Peyer's patch (tissue), 4 donors: ENCODE measurements around the gene NKAPD1. TPM values are rescaled to one million over a fixed set of nuclear protein-coding genes. Genes with fewer than 3 reads are reported as not detected.
A peak's percentile ranks its signal among the peaks of the same experiment; 100 is the strongest.

Experiments
- DNase-seq, 3 donors: peaks; one replicate each; pipeline ENCODE4 v3.0.0-alpha.2; 2017 to 2019
- H3K27ac ChIP-seq, 4 donors: fragments of 200-600 bp; sonication (generic); one replicate each; pipeline ENCODE4 v1.5.1; 2016 to 2019
- H3K27me3 ChIP-seq, 2 donors: fragments of 200-600 bp; sonication (generic); one replicate each; pipeline ENCODE4 v1.5.1; 2019
- H3K36me3 ChIP-seq, 3 donors: fragments of 200-600 bp; sonication (generic); one replicate each; pipeline ENCODE4 v1.5.1; 2016 to 2019
- H3K4me1 ChIP-seq, 4 donors: fragments of 200-600 bp; sonication (generic); one replicate each; pipeline ENCODE4 v1.5.1; 2016 to 2019
- H3K4me3 ChIP-seq, 4 donors: fragments of 200-600 bp; sonication (generic); 1 replicate in 3 of 4; 2 replicates in 1 of 4; pipeline ENCODE4 v1.5.1; 2016 to 2019; ENCODE audit warnings: mild to moderate bottlenecking in 1 of 4
- H3K9me3 ChIP-seq, 4 donors: fragments of 200-600 bp; sonication (generic); one replicate each; pipeline ENCODE4 v1.5.1; 2016 to 2019; ENCODE audit warnings: mild to moderate bottlenecking in 1 of 4
- CTCF ChIP-seq, 6 experiments: fragments of 450-650 bp in 4 of 6; fragments of 200-600 bp in 2 of 6; sonication (generic) in 1 of 6; IDR thresholded peaks; one replicate each; pipeline ENCODE4 v1.5.1; 2017 to 2019; ENCODE audit warnings: antibody characterized with exemption in 6 of 6, mild to moderate bottlenecking in 3 of 6, moderate library complexity in 1 of 6
- POLR2A ChIP-seq, 2 donors: fragments of 450-650 bp; IDR thresholded peaks; one replicate each; pipeline ENCODE4 v1.5.1; 2017; ENCODE audit warnings: antibody characterized with exemption in 2 of 2, mild to moderate bottlenecking in 2 of 2, moderate library complexity in 2 of 2
- total RNA-seq, 4 donors: library from RNA; depleted of rRNA; stranded (reverse); fragments of >200 nt; gene quantifications; one replicate each; pipeline ENCODE4 v1.1.0, GENCODE V29; 2016

NKAPD1 gene
- total RNA-seq, 4 donors from 2014 or later, result 10.1 to 28.1 (median 11.8) TPM

GRCh38 chr11:112049777-112050176, 24.3 kb upstream of the NKAPD1 start:
- H3K36me3 ChIP-seq, result peaks cover 0 to 87% (median 0%) of the 10 kb centered on the region in 3 donors
- TF ChIP-seq CTCF (IDR thresholded peaks at IDR 0.05) (no peak), POLR2A (IDR thresholded peaks at IDR 0.05) (no peak)
- H3K4me3 ChIP-seq, result no peak overlapping the region
- no peak for DNase-seq
- H3K9me3 ChIP-seq, result no peaks in the 10 kb centered on the region
- H3K27me3 ChIP-seq, result no peaks in the 10 kb centered on the region
- H3K4me1 ChIP-seq, result no peaks in the 10 kb centered on the region
- H3K27ac ChIP-seq, result no peak overlapping the region

GRCh38 chr11:112050721-112051120, 23.4 kb upstream of the NKAPD1 start:
- Histone ChIP-seq H3K27me3 (no peaks in the 10 kb centered on the region), H3K4me1 (no peaks in the 10 kb centered on the region)
- TF ChIP-seq CTCF (IDR thresholded peaks at IDR 0.05), result no peak
- no peak for TF ChIP-seq POLR2A (IDR thresholded peaks at IDR 0.05)

GRCh38 chr11:112051768-112052167, 22.3 kb upstream of the NKAPD1 start:
- Histone ChIP-seq H3K4me3 (no peak overlapping the region), H3K4me1 (no peaks in the 10 kb centered on the region), H3K27me3 (no peaks in the 10 kb centered on the region), H3K9me3 (no peaks in the 10 kb centered on the region), H3K36me3 (peaks cover 0 to 82% (median 0%) of the 10 kb centered on the region in 3 donors), H3K27ac (no peak overlapping the region)
- no peak for TF ChIP-seq CTCF (IDR thresholded peaks at IDR 0.05)
- no peak for TF ChIP-seq POLR2A (IDR thresholded peaks at IDR 0.05)
- DNase-seq, result no peak

More at GRCh38 chr11:112050721-112051120, 23.4 kb upstream of the NKAPD1 start:
- Histone ChIP-seq H3K9me3 (no peaks in the 10 kb centered on the region), H3K4me3 (no peak overlapping the region), H3K27ac (peak overlapping the region in 1 of 4 donors; percentile 38), H3K36me3 (peaks cover 0 to 85% (median 0%) of the 10 kb centered on the region in 3 donors)
- no peak for DNase-seq

GRCh38 chr11:112057170-112057569, 16.9 kb upstream of the NKAPD1 start:
- TF ChIP-seq CTCF (IDR thresholded peaks at IDR 0.05) (no peak), POLR2A (IDR thresholded peaks at IDR 0.05) (no peak)
- Histone ChIP-seq H3K4me1 (no peaks in the 10 kb centered on the region), H3K9me3 (no peaks in the 10 kb centered on the region), H3K36me3 (peaks cover 0 to 91% (median 3%) of the 10 kb centered on the region in 3 donors), H3K27ac (no peak overlapping the region), H3K4me3 (no peak overlapping the region), H3K27me3 (no peaks in the 10 kb centered on the region)
- no peak for DNase-seq

- no peaks in the 10 kb centered on the region for H3K27me3 ChIP-seq
- no peaks in the 10 kb centered on the region for H3K4me1 ChIP-seq
- H3K27ac ChIP-seq, result no peak overlapping the region
- no peak for DNase-seq
- H3K4me3 ChIP-seq, result no peak overlapping the region
- TF ChIP-seq CTCF (IDR thresholded peaks at IDR 0.05), result no peak
- no peak for TF ChIP-seq POLR2A (IDR thresholded peaks at IDR 0.05)
- peaks cover 0 to 90% (median 3%) of the 10 kb centered on the region in 3 donors for H3K36me3 ChIP-seq
- no peaks in the 10 kb centered on the region for H3K9me3 ChIP-seq
Observed at GRCh38 chr11:112058103-112058502, 16.0 kb upstream of the NKAPD1 start.

GRCh38 chr11:112062923-112063322, 11.2 kb upstream of the NKAPD1 start:
- TF ChIP-seq POLR2A (IDR thresholded peaks at IDR 0.05) (no peak), CTCF (IDR thresholded peaks at IDR 0.05) (no peak)
- Histone ChIP-seq H3K4me1 (no peaks in the 10 kb centered on the region), H3K36me3 (peaks cover 0 to 47% (median 3%) of the 10 kb centered on the region in 3 donors), H3K27me3 (no peaks in the 10 kb centered on the region), H3K9me3 (no peaks in the 10 kb centered on the region), H3K4me3 (no peak overlapping the region), H3K27ac (no peak overlapping the region)
- no peak for DNase-seq
